GM12874 (cell line): ENCODE measurements around the gene FGF18.

ENCODE experiments used
- TF ChIP-seq, protein P1 (sequence below): IDR thresholded peaks from 2 replicates; pipeline ENCODE4 v1.5.1; 2011; ENCODE audit warnings: low read depth, mild to moderate bottlenecking, control low read depth, low read length, moderate library complexity; ENCODE audit not compliant: insufficient read depth

The FGF18 gene

DNA sequence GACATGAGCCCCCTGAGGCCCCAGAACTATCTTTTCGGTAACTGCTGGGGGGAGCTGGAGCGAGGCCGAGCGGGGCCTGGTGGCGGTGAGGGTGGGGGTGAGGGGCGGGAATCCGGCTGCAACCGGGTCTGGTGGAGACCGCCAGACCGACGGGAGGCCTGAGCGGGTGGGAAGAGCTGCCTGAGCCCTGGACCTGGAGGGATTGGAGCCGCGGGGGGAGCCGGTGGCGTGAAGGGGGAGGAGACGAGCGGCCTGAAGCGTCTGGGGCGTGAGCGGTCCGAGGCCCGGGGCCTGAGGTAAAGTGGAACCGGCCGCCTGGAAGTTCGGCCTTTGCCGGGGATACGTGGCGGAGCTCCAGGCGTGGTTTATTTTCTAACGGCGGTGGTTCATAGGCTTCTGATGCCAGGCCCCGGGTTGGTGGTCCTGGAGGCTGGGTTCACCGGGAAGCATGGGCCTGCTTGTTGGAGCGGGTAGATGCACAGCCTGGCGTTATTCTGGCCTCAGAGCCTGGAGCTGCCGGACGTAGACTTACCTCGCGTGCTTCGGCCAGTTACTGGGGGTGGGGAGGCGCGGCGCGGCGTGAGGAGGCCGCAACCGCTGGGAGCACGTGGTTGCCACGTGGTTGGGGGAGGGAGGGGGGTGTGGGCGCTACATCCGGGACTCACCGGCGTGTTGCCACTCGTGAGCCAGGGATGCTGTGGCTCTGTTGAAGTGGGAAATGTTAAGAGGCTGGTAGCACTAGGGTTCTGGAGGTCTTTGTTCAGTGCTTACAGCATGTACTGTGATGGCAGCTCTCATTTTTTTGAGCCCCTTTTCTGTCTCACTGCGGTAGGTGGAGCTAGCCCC lies 31.3 kb upstream of the FGF18 start:
- TF ChIP-seq, protein P1, sequence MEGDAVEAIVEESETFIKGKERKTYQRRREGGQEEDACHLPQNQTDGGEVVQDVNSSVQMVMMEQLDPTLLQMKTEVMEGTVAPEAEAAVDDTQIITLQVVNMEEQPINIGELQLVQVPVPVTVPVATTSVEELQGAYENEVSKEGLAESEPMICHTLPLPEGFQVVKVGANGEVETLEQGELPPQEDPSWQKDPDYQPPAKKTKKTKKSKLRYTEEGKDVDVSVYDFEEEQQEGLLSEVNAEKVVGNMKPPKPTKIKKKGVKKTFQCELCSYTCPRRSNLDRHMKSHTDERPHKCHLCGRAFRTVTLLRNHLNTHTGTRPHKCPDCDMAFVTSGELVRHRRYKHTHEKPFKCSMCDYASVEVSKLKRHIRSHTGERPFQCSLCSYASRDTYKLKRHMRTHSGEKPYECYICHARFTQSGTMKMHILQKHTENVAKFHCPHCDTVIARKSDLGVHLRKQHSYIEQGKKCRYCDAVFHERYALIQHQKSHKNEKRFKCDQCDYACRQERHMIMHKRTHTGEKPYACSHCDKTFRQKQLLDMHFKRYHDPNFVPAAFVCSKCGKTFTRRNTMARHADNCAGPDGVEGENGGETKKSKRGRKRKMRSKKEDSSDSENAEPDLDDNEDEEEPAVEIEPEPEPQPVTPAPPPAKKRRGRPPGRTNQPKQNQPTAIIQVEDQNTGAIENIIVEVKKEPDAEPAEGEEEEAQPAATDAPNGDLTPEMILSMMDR = no peak

DNA sequence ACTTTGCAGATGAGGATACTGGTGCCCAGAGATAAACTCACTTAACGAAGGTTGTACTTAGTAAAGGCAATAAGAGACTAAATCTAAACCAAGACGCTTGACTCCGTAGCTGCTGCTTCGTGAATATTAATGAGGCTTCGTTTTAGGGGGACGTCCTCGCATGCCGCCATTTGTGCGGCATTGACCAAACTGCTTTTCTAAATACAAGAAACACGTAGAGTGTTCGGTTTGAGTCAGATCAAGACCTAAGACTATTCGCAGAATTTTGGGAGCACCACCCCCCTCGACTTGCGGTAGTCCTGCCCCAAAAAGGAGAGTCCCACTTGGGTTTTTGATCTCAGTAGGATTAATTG lies 30.7 kb upstream of the FGF18 start:
- TF ChIP-seq, protein P1 = no peak

DNA sequence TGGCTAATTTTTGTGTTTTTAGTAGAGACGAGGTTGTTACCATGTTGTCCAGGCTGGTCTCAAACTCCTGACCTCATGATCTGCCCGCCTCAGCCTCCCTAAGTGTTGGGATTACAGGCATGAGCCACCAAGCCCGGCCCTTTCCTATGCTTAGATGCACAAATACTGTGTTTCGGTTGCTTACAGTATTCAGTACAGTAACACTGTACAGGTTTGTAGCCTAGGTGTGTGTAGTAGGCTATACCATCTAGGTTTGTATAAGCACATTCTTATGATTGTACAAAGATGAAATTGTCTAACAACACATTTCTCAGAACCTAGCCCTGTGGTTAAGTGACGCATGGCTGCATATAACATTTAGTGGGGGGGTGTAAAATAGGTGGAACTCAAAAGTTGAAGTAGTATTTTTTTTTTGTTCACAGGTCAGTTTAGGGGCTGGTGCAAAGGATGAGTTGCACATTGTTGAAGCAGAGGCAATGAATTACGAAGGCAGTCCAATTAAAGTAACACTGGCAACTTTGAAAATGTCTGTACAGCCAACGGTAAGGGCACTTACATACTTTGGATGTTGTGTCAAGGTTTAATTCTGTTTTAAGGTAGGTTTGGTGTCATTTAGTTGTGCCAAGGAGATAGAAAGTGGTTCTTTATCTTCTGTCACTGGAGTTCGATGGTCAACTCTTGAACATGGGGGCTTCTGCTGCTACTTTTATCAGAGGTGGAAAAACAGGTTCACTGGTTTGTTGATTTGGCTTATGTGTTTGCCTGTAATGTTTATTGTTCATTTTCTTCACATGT lies 28.4 kb upstream of the FGF18 start:
- TF ChIP-seq, protein P1 = no peak

- TF ChIP-seq, protein P1 = no peak
Observed at GRCh38 chr5:171391996-171392577, 27.4 kb upstream of the FGF18 start.

GRCh38 chr5:171392585-171393159 lies 26.8 kb upstream of the FGF18 start:
- TF ChIP-seq, protein P1 = no peak

DNA sequence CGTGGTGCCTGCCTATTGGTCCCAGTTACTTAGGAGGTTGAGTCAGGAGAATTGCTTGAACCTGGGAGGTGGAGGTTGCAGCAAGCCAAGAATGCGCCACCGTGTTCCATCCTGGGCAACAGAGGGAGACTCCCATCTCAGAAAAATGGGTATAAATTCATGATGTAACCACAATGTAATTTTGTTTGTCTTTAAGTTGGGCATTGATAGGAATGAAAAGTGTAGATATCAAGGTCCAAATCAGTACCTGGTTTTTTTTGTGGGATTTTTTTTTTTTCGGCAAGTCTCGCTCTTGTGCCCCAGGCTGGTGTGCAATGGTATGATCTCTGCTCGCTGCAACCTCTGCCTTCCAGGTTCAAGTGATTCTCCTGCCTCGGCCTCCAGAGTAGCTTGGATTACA lies 24.4 kb upstream of the FGF18 start:
- TF ChIP-seq, protein P1 = no peak

DNA sequence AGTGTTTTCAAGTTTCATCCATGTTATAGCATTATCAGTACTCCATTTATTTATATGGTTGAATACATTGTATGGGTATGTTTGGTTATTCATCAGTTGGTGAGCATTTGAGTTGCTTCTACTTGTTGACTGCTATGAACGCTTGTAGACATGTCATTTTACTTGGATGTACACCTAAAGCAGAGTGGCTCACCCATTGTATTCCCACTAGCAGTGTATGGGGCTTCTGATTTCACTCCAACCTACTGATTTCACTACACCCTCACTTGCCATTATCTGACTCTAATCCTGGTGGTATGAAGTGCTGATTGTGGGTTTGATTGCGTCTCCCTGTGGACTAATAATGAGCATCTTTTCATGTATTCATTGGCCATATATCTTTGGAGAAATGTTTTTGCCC lies 22.3 kb upstream of the FGF18 start:
- TF ChIP-seq, protein P1 = no peak
